IPS-18a (cell line): ENCODE measurements around the gene SLC38A4.

ENCODE experiments used
- H3K27ac ChIP-seq: one replicate; pipeline ENCODE4 v1.5.1; 2013; ENCODE audit warnings: low read length
- H3K27me3 ChIP-seq: one replicate; pipeline ENCODE4 v1.6.1; 2013; ENCODE audit warnings: mild to moderate bottlenecking, low read length; ENCODE audit not compliant: control insufficient read depth, insufficient read depth
- H3K36me3 ChIP-seq: one replicate; pipeline ENCODE4 v1.6.1; 2013; ENCODE audit warnings: low read depth, low read length; ENCODE audit not compliant: control insufficient read depth
- H3K4me1 ChIP-seq: one replicate; pipeline ENCODE4 v1.6.1; 2013; ENCODE audit warnings: low read depth, low read length; ENCODE audit not compliant: control insufficient read depth
- H3K4me3 ChIP-seq: one replicate; pipeline ENCODE4 v1.5.1; 2013; ENCODE audit warnings: low read length
- H3K9ac ChIP-seq: one replicate; pipeline ENCODE4 v1.6.1; 2013; ENCODE audit warnings: mild to moderate bottlenecking, low read length, moderate library complexity
- H3K9me3 ChIP-seq: one replicate; pipeline ENCODE4 v1.6.1; 2013; ENCODE audit warnings: low read depth, low read length; ENCODE audit not compliant: control insufficient read depth

The SLC38A4 gene

GRCh38 chr12:46814143-46814542, 11.7 kb downstream of the SLC38A4 start:
- H3K9me3 ChIP-seq, result no peaks in the 10 kb centered on the region
- H3K9ac ChIP-seq, result no peak overlapping the region
- no peaks in the 10 kb centered on the region for H3K27me3 ChIP-seq
- H3K4me3 ChIP-seq, result no peak overlapping the region
- H3K4me1 ChIP-seq, result peaks cover 5% of the 10 kb centered on the region
- H3K27ac ChIP-seq, result no peak overlapping the region
- no peaks in the 10 kb centered on the region for H3K36me3 ChIP-seq

- Histone ChIP-seq H3K36me3 (no peaks in the 10 kb centered on the region), H3K27me3 (no peaks in the 10 kb centered on the region), H3K27ac (no peak overlapping the region), H3K4me1 (no peaks in the 10 kb centered on the region), H3K9me3 (no peaks in the 10 kb centered on the region), H3K9ac (no peak overlapping the region), H3K4me3 (no peak overlapping the region)
These were observed 14.6 kb downstream of the SLC38A4 start for GRCh38 chr12:46811185-46811584.

GRCh38 chr12:46808955-46809697, 16.7 kb downstream of the SLC38A4 start:
- no peak overlapping the region for H3K9ac ChIP-seq
- no peaks in the 10 kb centered on the region for H3K27me3 ChIP-seq
- no peaks in the 10 kb centered on the region for H3K36me3 ChIP-seq
- no peaks in the 10 kb centered on the region for H3K9me3 ChIP-seq
- H3K27ac ChIP-seq, result no peak overlapping the region
- H3K4me1 ChIP-seq, result no peaks in the 10 kb centered on the region
- H3K4me3 ChIP-seq, result no peak overlapping the region

- Histone ChIP-seq H3K9me3 (no peaks in the 10 kb centered on the region), H3K36me3 (no peaks in the 10 kb centered on the region), H3K9ac (no peak overlapping the region), H3K4me1 (no peaks in the 10 kb centered on the region), H3K27me3 (no peaks in the 10 kb centered on the region), H3K4me3 (no peak overlapping the region), H3K27ac (no peak overlapping the region)
These were observed 17.5 kb downstream of the SLC38A4 start for GRCh38 chr12:46808317-46808716.

GRCh38 chr12:46804054-46804453, 21.7 kb downstream of the SLC38A4 start:
- Histone ChIP-seq H3K4me1 (no peaks in the 10 kb centered on the region), H3K27ac (no peak overlapping the region), H3K9me3 (no peaks in the 10 kb centered on the region), H3K27me3 (no peaks in the 10 kb centered on the region), H3K4me3 (no peak overlapping the region), H3K36me3 (no peaks in the 10 kb centered on the region), H3K9ac (no peak overlapping the region)

GRCh38 chr12:46803517-46803916, 22.3 kb downstream of the SLC38A4 start:
- Histone ChIP-seq H3K4me3 (no peak overlapping the region), H3K36me3 (no peaks in the 10 kb centered on the region), H3K9me3 (no peaks in the 10 kb centered on the region), H3K4me1 (no peaks in the 10 kb centered on the region), H3K27me3 (no peaks in the 10 kb centered on the region), H3K27ac (no peak overlapping the region), H3K9ac (no peak overlapping the region)

GRCh38 chr12:46801293-46801692, 24.5 kb downstream of the SLC38A4 start:
- no peaks in the 10 kb centered on the region for H3K9me3 ChIP-seq
- H3K9ac ChIP-seq, result no peak overlapping the region
- no peaks in the 10 kb centered on the region for H3K4me1 ChIP-seq
- H3K4me3 ChIP-seq, result no peak overlapping the region
- no peaks in the 10 kb centered on the region for H3K27me3 ChIP-seq
- H3K27ac ChIP-seq, result no peak overlapping the region
- H3K36me3 ChIP-seq, result no peaks in the 10 kb centered on the region

- Histone ChIP-seq H3K27me3 (no peaks in the 10 kb centered on the region), H3K9ac (no peak overlapping the region), H3K9me3 (no peaks in the 10 kb centered on the region), H3K4me1 (no peaks in the 10 kb centered on the region), H3K36me3 (no peaks in the 10 kb centered on the region), H3K4me3 (no peak overlapping the region), H3K27ac (no peak overlapping the region)
These were observed 25.6 kb downstream of the SLC38A4 start for GRCh38 chr12:46800160-46800559.

GRCh38 chr12:46798648-46799047, 27.1 kb downstream of the SLC38A4 start:
- Histone ChIP-seq H3K4me3 (no peak overlapping the region), H3K27me3 (no peaks in the 10 kb centered on the region), H3K9ac (no peak overlapping the region), H3K4me1 (no peaks in the 10 kb centered on the region), H3K27ac (no peak overlapping the region), H3K9me3 (no peaks in the 10 kb centered on the region), H3K36me3 (no peaks in the 10 kb centered on the region)

- Histone ChIP-seq H3K9me3 (no peaks in the 10 kb centered on the region), H3K27me3 (no peaks in the 10 kb centered on the region), H3K4me1 (no peaks in the 10 kb centered on the region), H3K27ac (no peak overlapping the region), H3K4me3 (no peak overlapping the region), H3K9ac (no peak overlapping the region), H3K36me3 (no peaks in the 10 kb centered on the region)
These were observed 27.7 kb downstream of the SLC38A4 start for GRCh38 chr12:46798056-46798455.

GRCh38 chr12:46795988-46796387, 29.8 kb downstream of the SLC38A4 start:
- Histone ChIP-seq H3K36me3 (no peaks in the 10 kb centered on the region), H3K4me3 (no peak overlapping the region), H3K27me3 (no peaks in the 10 kb centered on the region), H3K9me3 (no peaks in the 10 kb centered on the region), H3K27ac (no peak overlapping the region), H3K9ac (no peak overlapping the region), H3K4me1 (no peaks in the 10 kb centered on the region)

- H3K4me3 ChIP-seq, result no peak overlapping the region
- H3K9ac ChIP-seq, result no peak overlapping the region
- H3K9me3 ChIP-seq, result no peaks in the 10 kb centered on the region
- no peaks in the 10 kb centered on the region for H3K4me1 ChIP-seq
- no peak overlapping the region for H3K27ac ChIP-seq
- H3K36me3 ChIP-seq, result no peaks in the 10 kb centered on the region
- no peaks in the 10 kb centered on the region for H3K27me3 ChIP-seq
These were observed 31.1 kb downstream of the SLC38A4 start for GRCh38 chr12:46794593-46795190.
